Lower leg skin (tissue), 3 donors: ENCODE data around the gene NAPB.

Experiments
- CTCF ChIP-seq, 3 donors: fragments of 450-650 bp; IDR thresholded peaks; one replicate each; pipeline ENCODE4 v1.5.1; 2016; ENCODE audit warnings: antibody characterized with exemption in 3 of 3, mild to moderate bottlenecking in 3 of 3, moderate library complexity in 2 of 3
- POLR2A ChIP-seq, 2 donors: fragments of 450-650 bp; IDR thresholded peaks; one replicate each; pipeline ENCODE4 v1.6.1; 2016 to 2017; ENCODE audit warnings: antibody characterized with exemption in 2 of 2, mild to moderate bottlenecking in 1 of 2, moderate library complexity in 1 of 2

GRCh38 chr20:23350904-23351838 is 70.1 kb downstream of the NAPB start:
- TF ChIP-seq CTCF (IDR thresholded peaks at IDR 0.05) = no peak
- no peak for TF ChIP-seq POLR2A (IDR thresholded peaks at IDR 0.05)
